ENCODE measurements around the gene HAT1.

Gene HAT1

GRCh38 chr2:172021955-172022354 lies 99.7 kb downstream of the HAT1 start:
- FAIRE-seq (no peak), DNase-seq (ENCODE audit: insufficient read length, low spot score) (no peak)

GRCh38 chr2:172031536-172031935 lies 109.3 kb downstream of the HAT1 start:
- FAIRE-seq: no peak

More at GRCh38 chr2:172031536-172031935, 109.3 kb downstream of the HAT1 start:
- DNase-seq (ENCODE audit: insufficient read length, low spot score): no peak

Measured in GM19239 (cell line).